Activated T-cell treated with anti-CD3 and anti-CD28 coated beads for 48 hours (primary cell): Measurements from ENCODE around the gene ENOX1.

ENCODE experiments used
- DNase-seq: peaks from one replicate; pipeline ENCODE4 v3.0.0-alpha.2; 2020; ENCODE audit warnings: low read depth

The ENOX1 gene

GRCh38 chr13:43388282-43389034 is 398.3 kb downstream of the ENOX1 start:
- DNase-seq: no peak

GRCh38 chr13:43387880-43388279 is 398.9 kb downstream of the ENOX1 start:
- no peak for DNase-seq

GRCh38 chr13:43383498-43384165 is 403.1 kb downstream of the ENOX1 start:
- DNase-seq: no peak

GRCh38 chr13:43379738-43380137 is 407.0 kb downstream of the ENOX1 start:
- no peak for DNase-seq

- DNase-seq: no peak
Measured at GRCh38 chr13:43377973-43378372, 408.8 kb downstream of the ENOX1 start.

GRCh38 chr13:43377149-43377548 is 409.6 kb downstream of the ENOX1 start:
- DNase-seq: no peak

GRCh38 chr13:43376596-43376995 is 410.2 kb downstream of the ENOX1 start:
- no peak for DNase-seq

GRCh38 chr13:43375797-43376465 is 410.8 kb downstream of the ENOX1 start:
- no peak for DNase-seq

GRCh38 chr13:43374621-43375020 is 412.2 kb downstream of the ENOX1 start:
- DNase-seq: no peak

- DNase-seq: no peak
Measured at GRCh38 chr13:43373400-43373799, 413.4 kb downstream of the ENOX1 start.

- no peak for DNase-seq
Measured at GRCh38 chr13:43370842-43371241, 415.9 kb downstream of the ENOX1 start.

GRCh38 chr13:43369319-43369718 is 417.5 kb downstream of the ENOX1 start:
- DNase-seq: no peak

- no peak for DNase-seq
Measured at GRCh38 chr13:43368003-43368402, 418.8 kb downstream of the ENOX1 start.

- DNase-seq: no peak
Measured at GRCh38 chr13:43365039-43365344, 421.8 kb downstream of the ENOX1 start.

GRCh38 chr13:43364210-43365038 is 422.3 kb downstream of the ENOX1 start:
- no peak for DNase-seq

GRCh38 chr13:43363156-43363953 is 423.4 kb downstream of the ENOX1 start:
- DNase-seq: no peak

GRCh38 chr13:43362556-43362955 is 424.2 kb downstream of the ENOX1 start:
- DNase-seq: no peak

- DNase-seq: no peak
Measured at GRCh38 chr13:43360892-43361610, 425.7 kb downstream of the ENOX1 start.

- no peak for DNase-seq
Measured at GRCh38 chr13:43360171-43360570, 426.6 kb downstream of the ENOX1 start.

GRCh38 chr13:43359536-43359935 is 427.2 kb downstream of the ENOX1 start:
- DNase-seq: no peak

GRCh38 chr13:43357564-43357963 is 429.2 kb downstream of the ENOX1 start:
- no peak for DNase-seq
